ENCODE measurements around the gene RNASE7.

RNASE7 gene

GRCh38 chr14:21086908-21087293, 44.7 kb downstream of the RNASE7 start:
- no peak for DNase-seq (ENCODE audit: low read depth, low spot score)

DNA sequence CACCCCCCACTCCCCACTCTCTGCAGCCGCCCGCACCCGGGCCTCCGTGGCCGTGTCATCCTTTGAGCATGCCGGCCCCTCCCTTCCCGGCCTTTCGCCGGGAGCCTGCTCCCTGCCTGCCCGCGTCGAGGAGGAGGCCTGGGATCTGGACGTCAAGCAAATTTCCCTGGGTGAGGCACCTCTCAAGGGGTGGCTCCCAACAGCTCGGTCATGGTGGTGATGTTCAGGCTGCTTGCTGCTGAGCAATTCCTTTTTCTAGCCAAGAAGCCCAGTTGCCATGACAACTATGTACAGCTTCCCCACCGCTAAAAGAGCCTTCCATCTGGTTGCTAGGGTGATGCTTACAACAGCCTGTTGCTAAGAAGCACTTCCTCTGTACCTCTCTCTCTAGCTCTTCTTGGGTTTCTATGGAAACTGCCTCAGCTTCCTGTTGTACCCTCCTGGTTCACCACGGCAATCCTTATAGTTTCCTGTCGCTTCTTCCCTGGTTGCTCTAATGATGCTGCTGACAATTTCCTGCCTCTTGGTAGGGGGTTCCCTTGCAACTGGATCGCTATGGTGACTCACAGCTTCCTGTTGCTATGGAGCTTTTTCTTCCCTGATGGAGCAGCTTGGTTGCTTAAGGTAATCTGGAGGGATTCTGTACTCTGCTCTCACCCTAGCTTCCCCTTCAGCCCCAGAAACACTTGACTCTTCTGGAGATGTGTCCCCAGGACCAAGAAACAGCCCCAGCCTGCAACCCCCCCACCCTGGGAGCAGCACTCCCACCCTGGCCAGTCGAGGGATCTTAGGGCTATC, 45.3 kb downstream of the RNASE7 start:
- no peak for DNase-seq (ENCODE audit: low read depth, low spot score)

DNA sequence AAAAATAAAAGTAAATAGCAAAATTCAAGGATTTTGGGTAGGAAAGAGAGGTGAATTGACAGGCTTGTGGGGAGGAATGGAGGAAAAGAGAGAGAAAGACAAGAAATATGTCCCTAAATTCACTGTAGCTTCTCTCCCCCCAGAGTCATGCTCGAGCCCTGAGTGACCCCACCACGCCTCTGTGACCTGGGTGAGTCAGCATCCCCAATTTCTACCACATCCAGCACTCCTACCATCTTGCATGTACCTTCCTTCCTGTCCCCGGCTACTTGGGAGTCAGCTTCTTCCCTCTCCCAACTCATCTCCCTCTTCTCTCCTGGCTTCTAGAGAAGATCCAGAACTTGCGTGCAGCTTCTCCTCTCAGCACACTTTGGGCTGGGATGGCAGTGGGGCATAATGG, 46.5 kb downstream of the RNASE7 start:
- DNase-seq (ENCODE audit: low read depth, low spot score), result no peak

DNA sequence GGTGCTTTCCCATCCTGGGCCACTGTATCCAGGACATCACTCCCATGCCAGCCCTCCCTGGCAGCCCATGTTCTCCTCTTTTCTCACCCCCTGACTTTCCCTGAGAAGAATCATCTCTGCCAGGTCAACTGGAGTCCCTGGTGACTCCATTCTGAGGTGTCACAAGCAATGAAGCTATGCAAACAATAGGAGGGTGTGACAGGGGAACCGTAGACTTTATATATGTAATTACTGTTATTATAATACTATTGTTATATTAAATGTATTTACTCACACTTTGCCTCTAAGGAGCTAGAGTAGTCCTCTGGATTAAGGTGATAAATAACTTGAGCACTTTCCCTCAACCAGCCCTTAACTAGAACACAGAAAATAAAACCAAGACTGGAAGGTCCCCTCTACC, 47.1 kb downstream of the RNASE7 start:
- DNase-seq (ENCODE audit: low read depth, low spot score), result no peak

- no peak for DNase-seq (ENCODE audit: low read depth, low spot score)
Measured at GRCh38 chr14:21089877-21090193, 47.7 kb downstream of the RNASE7 start.

- no peak for DNase-seq (ENCODE audit: low read depth, low spot score)
Measured at GRCh38 chr14:21090194-21090939, 48.2 kb downstream of the RNASE7 start.

GRCh38 chr14:21090940-21091663, 48.9 kb downstream of the RNASE7 start:
- no peak for DNase-seq (ENCODE audit: low read depth, low spot score)

- DNase-seq (ENCODE audit: low read depth, low spot score), result no peak
Measured at GRCh38 chr14:21091821-21092272, 49.7 kb downstream of the RNASE7 start.

GRCh38 chr14:21092273-21093011, 50.3 kb downstream of the RNASE7 start:
- no peak for DNase-seq (ENCODE audit: low read depth, low spot score)

DNA sequence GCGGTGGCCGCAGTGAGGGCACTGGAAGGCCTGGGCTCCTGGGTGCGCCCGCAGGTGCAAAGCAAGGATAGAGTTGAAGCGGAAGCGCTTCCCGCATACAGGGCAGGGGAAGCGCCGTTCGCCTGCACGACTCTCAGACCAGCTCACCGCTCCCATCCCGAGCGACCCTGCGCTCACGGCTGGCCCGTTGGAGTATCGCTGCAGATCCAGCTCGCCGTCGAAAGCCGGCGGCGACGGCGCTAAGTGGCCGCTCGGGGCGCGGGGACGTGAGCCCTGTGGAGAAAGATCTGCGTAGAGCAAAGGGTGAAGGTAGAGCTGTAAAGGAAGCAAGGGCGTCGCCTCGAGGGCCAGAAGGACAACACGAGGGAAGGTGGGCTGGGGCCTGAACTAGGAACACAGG, 50.9 kb downstream of the RNASE7 start:
- no peak for DNase-seq (ENCODE audit: low read depth, low spot score)

Measured in iPS DF 19.7 (cell line).